ENCODE results near the gene MUC21. TPM values are rescaled to one million over a fixed set of nuclear protein-coding genes. Genes with fewer than 3 reads are reported as not detected.

The MUC21 gene
- total and polyA plus RNA-seq, 2 of the 8 experiments (the other 6 are each of a cell fraction or from before 2014, with no cell fraction given), result not detected

DNA sequence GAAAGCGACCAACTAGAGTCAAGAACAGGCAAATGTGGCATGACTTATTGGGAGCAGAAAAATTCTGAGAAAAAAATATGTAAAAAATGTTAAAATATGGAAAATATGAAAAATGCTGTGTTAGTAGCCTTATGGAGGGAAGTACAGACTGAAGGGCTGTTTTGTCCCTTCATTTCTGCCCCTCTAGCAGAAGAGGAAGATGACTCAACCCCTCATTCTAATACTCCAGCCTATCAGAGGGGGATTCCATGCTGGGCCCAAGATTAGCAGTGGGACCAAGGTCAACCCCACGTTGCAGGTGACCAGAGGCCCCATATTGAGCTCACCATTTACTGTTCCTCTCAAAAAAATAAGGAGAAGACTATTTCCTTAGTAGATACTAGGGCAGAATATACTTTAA is 8.4 kb downstream of the MUC21 start (continued):
- TF ChIP-seq CHD1 (IDR thresholded peaks at IDR 0.05; ENCODE audit: low read depth, low read length) (no peak), EGR1 (IDR thresholded peaks at IDR 0.05; ENCODE audit: borderline replicate concordance, low read depth, low read length) (no peak), FOSL1 (IDR thresholded peaks at IDR 0.05; ENCODE audit: insufficient read depth, low read depth, low read length) (no peak), CTBP2 (IDR thresholded peaks at IDR 0.05; ENCODE audit: borderline replicate concordance, insufficient read depth, insufficient read length, low read length) (no peak)
